Stimulated activated CD8-positive, alpha-beta memory T cell treated with anti-CD3 and anti-CD28 coated beads, Interleukin-15, amount 100 ng/mL, for 1 hour (primary cell): ENCODE results near the gene SGCD.

Source experiments
- DNase-seq: peaks from one replicate; pipeline ENCODE4 v3.0.0-alpha.2; 2020; ENCODE audit warnings: low read depth

SGCD gene

DNA sequence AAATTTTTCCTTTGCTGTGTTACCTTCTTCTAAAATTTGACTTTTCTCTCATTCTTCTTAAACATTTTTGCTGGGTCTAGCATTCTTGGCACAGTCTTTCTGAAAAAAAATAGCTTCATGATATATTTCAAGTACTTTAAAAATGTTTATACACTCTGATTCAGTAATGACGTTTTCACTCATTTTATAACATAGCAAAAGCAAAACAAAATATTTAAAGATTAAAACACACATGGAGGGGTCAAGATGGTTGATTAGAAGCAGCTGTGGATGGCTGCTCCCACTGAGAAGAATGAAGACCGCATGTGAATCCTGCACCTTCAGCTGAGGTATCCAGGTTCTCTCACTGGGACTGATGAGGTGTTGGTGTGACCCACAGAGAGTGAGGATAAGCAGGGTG lies 188.2 kb downstream of the SGCD start:
- DNase-seq: no peak

DNA sequence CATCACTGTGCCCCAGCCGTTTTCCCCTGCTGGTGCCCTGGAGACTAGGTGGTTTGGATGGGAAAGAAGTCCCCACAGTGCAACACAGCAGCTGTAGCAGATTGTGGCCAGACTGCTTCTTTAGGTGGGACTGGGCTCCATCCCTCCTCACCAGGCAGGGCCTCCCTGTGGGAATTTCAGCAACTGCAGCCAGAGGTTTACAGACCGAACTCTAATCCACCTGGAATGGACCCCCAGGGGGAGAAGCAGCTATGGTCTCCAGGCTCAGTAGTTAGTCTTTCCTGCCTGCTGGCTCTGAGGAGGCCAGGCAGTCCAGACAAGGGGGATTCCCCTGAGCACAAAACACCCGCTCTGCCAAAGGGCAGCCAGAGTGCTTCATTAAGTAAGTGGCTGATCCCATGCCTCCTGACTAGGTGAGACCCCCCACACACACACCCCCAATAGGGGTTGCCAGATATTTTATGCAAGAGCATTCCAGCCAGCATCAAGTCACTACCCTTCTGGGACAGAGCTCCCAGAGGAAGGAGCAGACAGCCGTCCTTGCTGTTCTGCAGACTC lies 188.9 kb downstream of the SGCD start:
- DNase-seq: no peak

DNA sequence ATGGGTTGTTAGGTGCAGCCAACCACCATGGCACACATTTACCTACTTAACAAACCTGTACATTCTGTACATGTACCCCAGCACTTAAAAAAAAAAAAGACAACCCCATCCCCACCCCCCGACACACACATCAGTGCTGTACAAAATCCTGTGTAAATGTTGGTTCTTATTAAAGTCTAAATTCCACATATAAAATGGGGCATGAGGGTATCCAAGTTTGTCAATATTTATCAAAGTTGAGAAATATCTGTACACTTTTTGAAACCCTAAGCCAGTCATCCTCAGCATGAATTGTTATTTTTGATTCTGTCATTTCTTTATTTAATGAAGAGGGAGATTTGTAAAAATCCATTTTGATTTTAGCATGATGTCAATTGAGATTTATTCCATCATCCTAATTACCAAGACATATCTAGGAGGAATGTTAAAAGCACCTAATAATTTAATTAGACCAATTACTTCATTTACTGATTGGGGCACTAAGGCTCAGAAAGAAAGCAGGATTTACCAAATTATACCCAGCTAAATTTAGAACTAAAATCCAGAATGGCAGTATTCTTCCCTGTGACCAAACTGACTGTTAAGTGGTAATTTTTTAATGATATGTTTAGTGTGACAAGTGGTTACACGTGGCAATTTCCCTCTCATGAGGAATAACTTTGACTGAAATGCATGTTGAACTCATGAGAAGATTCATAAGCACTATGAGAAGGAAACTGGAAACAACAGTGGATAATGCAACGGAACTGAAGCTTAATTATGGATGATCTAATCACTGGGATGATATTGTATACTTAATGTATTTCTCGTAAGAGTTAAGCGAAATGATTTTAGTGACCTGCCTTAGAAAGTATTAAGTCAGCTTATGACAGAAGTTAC lies 195.9 kb downstream of the SGCD start:
- no peak for DNase-seq

DNA sequence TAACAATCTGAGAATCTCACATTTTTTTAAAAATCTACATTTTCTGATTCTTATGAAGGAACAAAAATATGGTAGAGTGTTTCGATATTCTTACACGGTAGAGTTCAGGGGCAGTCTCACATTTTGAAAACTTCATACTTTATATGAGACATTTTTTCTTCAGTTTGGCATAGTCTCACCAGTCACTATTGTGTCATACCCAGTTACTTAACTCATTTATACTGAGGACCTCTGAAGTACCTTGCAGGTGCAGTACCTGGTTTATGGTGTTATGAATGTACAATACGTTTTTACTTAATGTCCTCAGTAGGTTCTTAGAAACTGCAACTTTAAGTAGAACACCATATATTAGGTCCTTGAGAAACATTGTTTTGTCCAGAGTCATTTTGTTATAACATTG lies 196.6 kb downstream of the SGCD start:
- no peak for DNase-seq

DNA sequence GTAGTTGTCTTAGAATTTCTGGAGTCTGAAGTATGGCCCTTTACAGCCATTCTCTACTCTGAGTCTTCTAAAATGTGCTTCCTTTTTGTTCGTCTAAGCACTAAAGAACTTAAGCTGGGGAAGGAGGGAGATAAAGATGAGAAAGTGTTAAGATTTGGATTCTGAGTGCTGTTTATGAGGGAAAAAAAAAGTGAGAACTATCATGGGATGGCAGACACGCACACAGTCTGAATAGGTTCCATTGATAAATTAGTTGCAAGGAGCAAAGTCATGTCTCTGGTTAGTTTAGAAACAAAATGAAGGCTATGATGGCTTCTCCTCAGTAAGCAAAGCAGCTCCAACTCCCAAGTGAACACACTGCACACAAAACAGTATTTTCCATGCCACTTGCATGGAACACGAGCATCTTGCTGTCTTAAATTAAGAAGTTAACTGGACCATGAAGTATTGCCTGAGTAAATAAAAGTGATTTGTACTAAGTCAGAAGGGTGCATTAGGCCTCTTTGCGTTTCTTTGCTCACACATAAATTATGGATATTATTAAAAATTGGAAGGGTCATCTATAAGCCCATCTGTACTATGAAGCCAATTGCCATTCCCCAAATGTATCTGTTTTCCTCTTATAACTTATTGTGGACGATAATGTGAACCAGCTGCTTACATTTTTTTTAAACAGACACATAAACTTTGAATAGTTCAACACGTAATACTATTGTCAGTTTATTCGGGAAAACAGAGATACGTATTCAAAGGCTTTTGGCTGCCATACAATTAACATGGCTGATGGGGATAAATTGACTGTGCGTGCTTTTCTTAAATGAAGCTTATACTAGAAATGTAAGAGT lies 199.3 kb downstream of the SGCD start:
- no peak for DNase-seq

DNA sequence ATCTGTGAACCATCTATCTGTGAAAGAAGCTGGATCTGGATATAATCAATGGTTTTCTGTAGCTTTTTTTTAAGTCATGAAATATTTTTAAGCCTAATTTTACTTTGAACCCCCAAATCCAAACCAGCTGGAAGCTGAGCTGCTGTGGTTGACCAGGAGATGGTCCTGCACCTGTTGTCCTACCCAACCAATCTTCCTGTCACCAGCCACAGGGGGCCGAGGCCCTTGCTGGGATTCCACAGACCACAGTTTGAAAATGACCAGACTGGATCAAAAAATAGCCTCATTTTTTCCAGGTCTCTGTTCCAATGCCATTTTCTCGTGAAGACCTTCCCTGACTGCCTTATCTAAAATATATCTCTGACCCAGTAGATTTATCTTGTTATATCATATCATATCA lies 200.6 kb downstream of the SGCD start:
- no peak for DNase-seq

DNA sequence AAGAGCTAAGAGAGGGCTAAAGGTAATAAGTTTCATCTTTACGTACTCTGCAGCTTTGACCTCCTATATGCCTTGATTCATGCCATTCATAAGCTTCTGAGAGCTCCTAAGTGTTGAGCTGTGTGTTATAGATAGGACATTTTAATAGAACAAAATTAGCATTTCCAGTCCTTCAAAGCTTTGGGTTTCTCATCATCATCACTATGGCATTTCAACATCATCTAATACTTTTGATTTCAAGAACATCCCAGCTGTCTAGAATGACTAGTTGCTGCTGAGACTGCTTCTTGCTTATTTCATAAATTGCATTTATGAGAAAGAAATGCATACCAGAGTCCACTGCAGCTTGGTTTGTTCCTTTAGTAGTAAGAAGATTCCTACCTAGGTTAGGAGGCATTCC lies 201.7 kb downstream of the SGCD start:
- DNase-seq: no peak

DNA sequence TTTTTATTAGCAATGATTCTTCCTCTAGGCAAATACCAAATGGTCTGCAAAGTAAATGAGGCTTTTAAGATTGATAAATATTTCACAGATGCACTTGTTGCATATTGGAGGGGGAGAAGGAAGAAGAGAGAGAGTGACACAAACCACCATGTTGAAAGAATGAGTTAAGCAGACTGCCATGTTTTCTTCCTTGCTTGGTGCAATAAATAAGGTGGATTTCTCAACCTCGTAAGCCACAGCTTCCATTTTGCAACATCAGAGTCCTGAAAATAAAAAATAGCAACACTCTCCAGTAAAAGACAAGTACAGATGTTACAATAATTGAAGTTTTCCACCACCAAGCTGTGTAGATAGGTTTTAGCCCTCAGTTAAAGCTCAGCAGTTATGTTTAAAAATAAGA lies 202.9 kb downstream of the SGCD start:
- no peak for DNase-seq

DNA sequence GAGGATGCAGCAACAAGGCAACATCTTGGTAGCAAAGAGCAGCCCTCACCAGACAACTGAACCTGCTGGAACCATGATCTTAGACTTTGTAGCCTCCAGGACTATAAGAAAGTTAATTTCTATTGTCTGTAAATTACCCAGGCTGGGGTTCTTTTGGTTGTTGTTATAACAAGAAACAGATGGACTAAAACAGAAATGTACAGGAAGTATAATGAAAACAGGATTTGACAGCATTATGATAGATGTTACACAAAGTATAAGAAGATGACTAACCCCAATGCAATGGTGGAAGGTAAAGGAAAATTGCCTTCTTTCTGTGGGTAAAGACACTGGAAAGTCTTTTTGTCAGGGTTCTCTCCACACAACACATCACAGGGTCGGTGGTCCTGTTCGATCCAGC lies 204.2 kb downstream of the SGCD start:
- no peak for DNase-seq

DNA sequence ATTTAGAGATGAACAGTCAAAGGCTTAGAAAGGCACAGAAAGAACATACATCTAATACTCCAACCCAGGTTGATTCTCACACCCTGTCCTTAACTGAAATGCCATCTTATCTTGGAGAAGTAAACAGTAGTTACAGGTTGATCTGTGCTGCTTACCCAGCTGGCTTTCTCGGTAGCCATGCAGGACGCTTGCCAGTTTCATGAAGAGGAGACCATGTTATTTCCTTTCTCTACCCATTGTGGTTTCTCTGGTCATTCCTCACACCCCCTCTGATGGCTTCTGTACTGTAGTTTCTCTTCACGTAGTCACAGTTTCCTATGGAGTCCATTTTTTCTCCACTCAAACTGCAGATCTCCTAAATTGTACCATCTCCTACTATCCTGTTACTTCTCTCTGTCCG lies 206.0 kb downstream of the SGCD start:
- DNase-seq: no peak

DNA sequence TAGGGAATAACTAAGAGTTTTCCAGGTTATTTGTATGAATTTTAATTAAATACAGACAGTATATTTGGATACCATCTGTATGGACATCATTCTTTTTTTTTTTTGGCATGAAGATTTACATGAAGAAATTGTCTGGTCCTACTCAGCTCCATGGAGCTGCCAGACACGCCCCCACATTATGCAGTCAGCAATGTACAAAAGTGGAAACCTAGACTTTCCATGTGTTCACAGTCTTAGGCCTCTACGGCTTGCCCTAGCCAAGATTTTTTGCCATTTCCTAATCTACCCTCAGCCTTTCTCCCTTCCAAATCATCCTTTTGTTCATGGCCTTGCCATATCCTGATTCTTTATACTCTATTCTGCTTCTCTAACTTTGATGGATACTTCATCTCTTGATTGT lies 207.1 kb downstream of the SGCD start:
- DNase-seq: no peak

DNA sequence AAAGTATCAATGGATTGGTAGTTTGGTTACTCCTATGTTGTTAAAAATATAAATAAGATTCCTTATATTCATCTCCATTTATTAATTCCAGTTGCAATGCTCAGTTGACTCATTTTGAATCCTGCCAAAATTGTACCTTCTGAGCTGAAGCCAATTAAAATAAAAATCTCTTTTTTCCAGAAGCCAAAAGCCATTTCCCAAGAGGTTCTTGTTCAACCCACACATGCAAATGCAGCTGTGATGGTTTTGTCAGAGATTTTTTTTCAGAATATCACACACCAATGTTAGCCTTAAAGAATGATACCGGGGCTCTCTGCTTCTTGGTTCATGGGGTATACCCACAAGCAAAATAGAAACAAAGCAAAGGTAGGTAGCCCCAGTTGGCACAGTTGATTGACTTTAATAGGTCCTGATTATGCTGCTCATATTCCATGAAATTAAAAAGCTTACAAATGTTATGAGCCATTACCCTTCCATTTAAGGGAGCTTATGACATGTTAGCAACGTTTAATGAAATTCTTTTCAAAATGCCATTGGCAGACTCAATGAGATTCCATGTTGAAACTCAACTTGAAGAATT lies 208.0 kb downstream of the SGCD start:
- DNase-seq: no peak

DNA sequence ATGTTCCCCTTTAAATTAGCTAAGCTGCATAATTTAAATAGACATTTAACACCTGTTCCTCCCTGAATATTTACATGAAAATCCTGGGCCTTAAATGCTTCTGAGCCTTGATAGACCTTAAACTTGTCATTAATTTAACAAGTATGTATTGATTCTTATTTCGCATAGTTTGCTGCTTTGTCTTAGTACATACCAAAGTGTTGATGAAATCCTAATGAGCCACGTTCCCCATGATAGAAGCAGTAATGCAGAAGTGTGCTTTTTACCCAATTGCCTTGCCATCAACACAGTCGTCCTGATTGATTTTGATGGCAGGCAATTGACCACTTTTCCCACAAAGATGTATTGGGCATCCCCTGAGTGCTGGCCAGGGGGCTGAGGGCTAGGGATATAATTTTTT lies 213.5 kb downstream of the SGCD start:
- DNase-seq: no peak

DNA sequence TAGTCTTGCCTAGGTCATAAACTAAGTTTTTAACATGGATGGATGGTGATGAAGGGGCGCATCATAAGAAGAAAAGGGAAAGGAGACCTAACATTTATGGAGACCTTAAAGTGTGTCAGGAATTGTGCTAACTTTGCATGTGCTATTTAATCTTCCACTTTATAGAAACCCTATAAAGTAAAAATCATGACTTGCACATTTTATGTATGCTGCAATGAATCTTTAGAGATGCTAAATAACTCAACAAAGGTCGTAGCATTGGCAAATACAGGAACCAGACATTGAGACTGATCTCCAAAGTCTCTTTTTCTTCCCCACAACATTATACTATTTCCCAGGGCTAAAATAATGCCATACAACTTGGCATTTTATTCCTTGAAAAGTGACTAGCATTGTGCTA lies 214.6 kb downstream of the SGCD start:
- no peak for DNase-seq

DNA sequence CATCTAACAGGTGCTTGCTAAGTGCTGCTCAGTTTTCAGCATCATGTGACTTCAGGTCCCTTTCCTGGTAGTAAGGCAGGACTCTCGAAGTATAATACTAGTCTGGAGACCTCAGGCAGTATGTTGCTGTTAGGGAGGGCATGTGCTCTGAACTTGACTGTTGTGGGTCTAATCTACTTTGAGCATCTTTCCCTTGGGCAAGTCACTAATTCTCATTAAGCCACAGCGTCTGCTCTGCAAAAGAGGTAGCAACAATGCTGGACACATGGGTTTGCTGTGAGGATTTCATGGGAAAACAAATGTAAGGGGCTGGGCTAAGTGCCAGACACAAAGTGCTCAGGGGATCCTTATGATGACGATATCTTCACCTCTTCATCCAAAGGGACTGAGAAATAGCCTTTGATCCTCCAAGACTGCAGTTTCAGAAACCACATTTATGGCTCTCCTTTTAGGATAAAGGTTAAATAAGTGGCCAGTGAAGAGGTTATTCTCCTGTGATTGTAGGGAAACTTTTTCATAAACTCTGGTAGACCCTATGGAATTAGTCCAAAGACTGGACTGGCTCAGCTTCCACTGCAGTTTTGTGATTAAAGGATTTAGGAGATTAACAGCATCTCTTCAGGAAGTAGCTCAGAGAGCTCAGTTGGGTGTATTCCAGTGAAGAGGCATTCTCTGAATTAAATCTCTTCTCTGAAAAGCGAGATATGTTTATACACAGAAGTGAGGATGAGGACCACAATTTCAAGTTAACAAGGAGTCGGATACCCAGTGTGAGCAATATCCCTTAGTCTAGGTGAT lies 216.6 kb downstream of the SGCD start:
- no peak for DNase-seq

DNA sequence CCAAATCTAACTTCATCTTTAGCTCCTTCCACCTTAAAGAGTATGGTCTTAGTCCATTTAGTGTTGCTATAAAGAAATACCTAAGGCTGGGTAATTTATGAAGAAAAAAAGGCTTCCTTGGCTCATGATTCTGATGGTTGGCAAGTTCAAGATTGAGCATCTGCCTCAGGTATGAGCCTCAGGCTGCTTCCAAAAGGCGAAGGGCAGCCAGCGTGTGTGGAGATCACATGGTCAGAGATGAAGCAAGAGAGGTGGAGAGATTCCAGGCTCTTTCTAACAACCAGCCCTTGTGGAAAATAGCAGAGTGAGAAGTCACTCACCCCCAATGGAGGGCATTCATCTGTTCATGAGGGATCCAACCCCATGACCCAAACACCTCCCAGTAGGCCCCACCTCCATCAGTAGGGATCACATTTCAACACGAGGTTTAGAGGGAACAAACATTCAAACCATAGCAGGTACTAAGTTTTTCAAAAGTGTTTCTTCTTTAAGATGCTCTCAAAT lies 225.9 kb downstream of the SGCD start:
- DNase-seq: no peak

DNA sequence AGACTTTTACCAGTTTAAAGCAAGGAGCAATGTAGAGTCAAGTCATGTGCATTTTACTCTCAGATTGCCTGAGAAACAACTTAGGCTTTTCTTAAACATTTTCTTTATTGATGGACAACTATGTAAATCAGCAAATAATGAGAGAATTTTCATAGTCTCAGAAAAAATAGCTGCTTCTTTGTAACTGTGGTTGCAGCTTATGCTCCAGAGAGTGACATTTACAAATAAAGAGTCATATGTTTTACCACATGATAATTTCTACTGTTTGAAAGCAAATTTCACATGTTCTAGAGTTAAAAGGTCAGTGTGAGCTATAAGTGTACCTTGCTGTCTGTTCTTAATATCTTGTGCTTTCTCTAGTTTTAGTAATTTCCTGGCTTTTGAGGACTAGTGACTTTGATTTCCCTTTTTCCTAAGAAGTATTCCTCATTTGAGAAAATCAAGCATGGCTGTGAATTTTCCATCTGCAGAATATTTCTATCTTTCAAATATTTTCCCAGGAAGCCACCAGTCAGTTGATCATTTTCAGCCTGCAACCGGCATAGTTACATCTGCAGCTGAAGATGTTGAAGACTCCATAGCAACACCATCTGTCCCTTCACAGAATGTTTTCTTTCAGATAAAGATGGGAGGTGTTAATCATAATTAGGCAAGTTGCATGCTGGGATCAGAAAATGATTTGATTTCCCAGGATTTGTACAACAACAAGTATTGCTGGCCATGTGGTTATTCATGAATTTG lies 229.9 kb downstream of the SGCD start:
- no peak for DNase-seq

DNA sequence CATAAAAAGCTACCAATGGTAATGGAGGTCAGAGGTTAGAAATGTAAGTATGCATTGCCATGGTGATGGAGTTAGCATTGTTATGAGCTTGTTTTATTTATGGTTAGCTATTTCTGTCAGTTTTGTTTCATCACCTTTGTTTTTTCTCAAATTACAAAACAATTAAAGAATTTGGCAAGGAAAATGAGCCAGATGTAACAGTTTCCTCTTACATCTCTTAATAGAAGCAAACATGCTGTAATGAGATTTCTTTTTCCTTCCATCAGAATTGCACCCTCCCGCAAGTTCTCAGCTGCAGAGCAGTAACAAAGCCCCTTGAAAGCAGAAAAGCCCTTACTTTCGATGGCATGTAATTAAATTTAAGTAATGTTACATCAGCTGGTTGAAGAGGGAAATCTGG lies 233.0 kb downstream of the SGCD start:
- no peak for DNase-seq

DNA sequence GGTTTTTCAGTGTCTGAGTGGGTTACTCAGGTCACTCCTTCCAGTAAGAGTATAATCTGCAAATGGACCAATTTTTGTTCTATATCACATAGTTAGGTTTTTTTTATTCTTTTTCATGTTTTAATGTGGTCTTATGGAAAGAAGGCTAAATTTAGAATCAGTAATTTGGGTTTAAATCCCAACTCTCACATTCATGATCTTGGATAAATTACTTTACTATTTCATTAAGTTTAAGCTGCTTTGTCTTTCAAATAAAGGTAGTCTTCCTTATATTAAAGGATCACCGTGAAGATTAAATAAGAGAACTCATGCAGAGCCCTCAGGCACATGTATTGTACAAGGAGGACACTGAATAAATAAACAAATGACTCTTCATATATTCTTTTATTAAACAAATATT lies 234.7 kb downstream of the SGCD start:
- DNase-seq: no peak

DNA sequence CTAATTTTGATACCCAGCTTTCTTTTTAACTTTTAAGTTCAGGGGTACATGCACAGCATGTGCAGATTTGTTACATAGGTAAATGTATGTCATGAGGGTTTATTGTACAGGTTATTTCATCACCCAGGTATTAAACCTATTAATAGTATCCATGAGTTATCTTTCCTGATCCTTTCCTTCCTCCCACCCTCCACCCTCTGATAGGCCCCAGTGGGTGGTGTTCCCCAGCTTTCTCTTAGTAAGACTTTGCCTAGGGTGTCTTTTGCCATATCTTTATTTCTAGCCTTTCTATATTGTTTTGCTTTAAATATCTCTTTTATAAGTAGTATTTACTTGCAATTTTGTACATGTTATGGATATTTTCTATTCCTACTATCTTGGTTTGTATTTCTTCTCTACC lies 243.7 kb downstream of the SGCD start:
- DNase-seq: no peak

DNA sequence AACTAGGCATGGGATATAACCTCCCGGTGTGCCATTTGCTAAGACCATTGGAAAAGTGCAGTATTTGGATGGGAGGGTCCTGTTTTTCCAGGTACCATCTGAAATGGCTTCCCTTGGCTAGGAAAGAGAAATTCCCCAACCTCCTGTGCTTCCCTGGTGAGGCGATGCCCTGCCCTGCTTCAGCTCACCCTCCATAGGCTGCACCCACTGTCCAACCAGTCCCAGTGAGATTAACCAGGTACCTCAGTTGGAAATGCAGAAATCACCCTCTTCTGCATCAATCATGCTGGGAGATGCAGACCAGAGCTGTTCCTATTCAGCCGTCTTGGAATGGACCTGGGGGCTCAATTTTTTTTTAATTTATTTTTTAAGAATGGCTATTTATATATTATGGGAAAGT lies 254.8 kb downstream of the SGCD start:
- no peak for DNase-seq
